H1 (cell line): ENCODE data around the gene BTBD9. TPM values are rescaled to one million over a fixed set of nuclear protein-coding genes. Genes with fewer than 3 reads are reported as not detected.

Experiments used
- CTCF ChIA-PET: fragments of 300-600 bp; sonication (Branson Sonifier 250); formaldehyde crosslinking; loops from one replicate; lab custom pipeline; 2021; ENCODE audit not compliant: partially characterized antibody; lab: Charles Lee
- POLR2A ChIA-PET: fragments of 300-600 bp; sonication (Branson Sonifier 250); formaldehyde crosslinking; loops from one replicate; lab custom pipeline; 2021; ENCODE audit warnings: inconsistent platforms; ENCODE audit not compliant: partially characterized antibody; lab: Charles Lee
- DNase-seq, 2 experiments: peaks; one replicate each; pipeline versions ENCODE4 v3.0.0 to v3.0.0-alpha.2; 2010 to 2022; ENCODE audit warnings: low spot score in 2 of 2, low read depth in 1 of 2, mixed read lengths in 1 of 2
- FAIRE-seq: peaks from 2 replicates; lab custom pipeline; 2011; peaks lifted over from hg19 to GRCh38; lab: Jason Lieb, UNC
- H2AFZ ChIP-seq: 2 replicates; pipeline ENCODE4 v1.8.1; 2012; ENCODE audit warnings: low read length, inconsistent platforms
- H2AK5ac ChIP-seq: 2 replicates; pipeline ENCODE4 v1.6.1; 2013; ENCODE audit warnings: low read depth, low read length
- H2BK120ac ChIP-seq: replicated peaks from 2 replicates; pipeline ENCODE3; 2013; ENCODE audit warnings: low read depth, low read length, inconsistent platforms
- H2BK12ac ChIP-seq: 2 replicates; pipeline ENCODE4 v1.6.1; 2013; ENCODE audit warnings: low read depth, low read length
- H2BK15ac ChIP-seq: 2 replicates; pipeline ENCODE4 v1.6.1; 2013; ENCODE audit warnings: low read length
- H2BK20ac ChIP-seq: 2 replicates; pipeline ENCODE4 v1.6.1; 2013; ENCODE audit warnings: low read length
- H2BK5ac ChIP-seq: 2 replicates; pipeline ENCODE4 v1.6.1; 2013; ENCODE audit warnings: low read depth, low read length
- H3K14ac ChIP-seq: 2 replicates; pipeline ENCODE4 v1.6.1; 2013; ENCODE audit warnings: inconsistent platforms; ENCODE audit not compliant: insufficient read length
- H3K18ac ChIP-seq: 2 replicates; pipeline ENCODE4 v1.6.1; 2013; ENCODE audit warnings: low read length; ENCODE audit errors: extremely low read depth
- H3K23ac ChIP-seq: 2 replicates; pipeline ENCODE4 v1.6.1; 2013; ENCODE audit warnings: inconsistent platforms; ENCODE audit not compliant: insufficient read length
- H3K23me2 ChIP-seq: 2 replicates; pipeline ENCODE4 v1.6.1; 2013; ENCODE audit warnings: low read depth, low read length
- H3K27ac ChIP-seq: 2 replicates; pipeline ENCODE4 v1.6.1; 2011; ENCODE audit warnings: low read depth, low read length, inconsistent platforms
- H3K27me3 ChIP-seq, 4 experiments: replicated peaks in 1 of 4; 1 replicate in 1 of 4; 2 replicates in 3 of 4; pipeline versions ENCODE4 v1.6.1 to v1.8.1; 2011 to 2013; ENCODE audit warnings: low read length in 3 of 4, mild to moderate bottlenecking in 3 of 4, inconsistent platforms in 2 of 4, mixed read lengths in 2 of 4, moderate library complexity in 1 of 4; ENCODE audit not compliant: control insufficient read depth in 3 of 4, insufficient read depth in 3 of 4; ENCODE audit errors: extremely low read depth in 1 of 4
- H3K36me3 ChIP-seq, 4 experiments: 2 replicates each; pipeline versions ENCODE4 v1.6.1 to v1.8.1; 2011 to 2013; ENCODE audit warnings: mild to moderate bottlenecking in 4 of 4, low read length in 3 of 4, moderate library complexity in 2 of 4, control low read depth in 1 of 4, inconsistent platforms in 1 of 4; ENCODE audit not compliant: insufficient read depth in 4 of 4, control insufficient read depth in 2 of 4
- H3K4ac ChIP-seq: replicated peaks from 2 replicates; pipeline ENCODE3; 2013; ENCODE audit warnings: low read length, low read depth, mixed read lengths, inconsistent platforms; ENCODE audit not compliant: insufficient read length
- H3K4me1 ChIP-seq, 4 experiments: replicated peaks in 1 of 4; 1 replicate in 1 of 4; 2 replicates in 3 of 4; pipeline versions ENCODE4 v1.6.1 to v1.8.1; 2011 to 2013; ENCODE audit warnings: low read length in 3 of 4, inconsistent platforms in 2 of 4, mixed read lengths in 1 of 4; ENCODE audit not compliant: insufficient read depth in 4 of 4, control insufficient read depth in 3 of 4
- H3K4me2 ChIP-seq, 2 experiments: 2 replicates each; pipeline versions ENCODE4 v1.6.1 to v1.8.1; 2011 to 2013; ENCODE audit warnings: low read depth in 2 of 2, low read length in 2 of 2, control low read depth in 1 of 2, inconsistent platforms in 1 of 2, mild to moderate bottlenecking in 1 of 2; ENCODE audit not compliant: insufficient read depth in 1 of 2
- H3K4me3 ChIP-seq, 4 experiments: fragments of 200-600, 300-600 bp in 1 of 4; sonication (generic), shearing (Covaris generic), sonication (Bioruptor Twin) in 1 of 4; 2 replicates each; pipeline versions ENCODE4 v1.5.1 to v1.8.1; 2011 to 2016; ENCODE audit warnings: low read length in 4 of 4, low read depth in 3 of 4, control low read depth in 2 of 4, inconsistent platforms in 2 of 4, mild to moderate bottlenecking in 2 of 4, mixed read lengths in 1 of 4, moderate library complexity in 1 of 4; ENCODE audit not compliant: insufficient read depth in 2 of 4; ENCODE audit errors: extremely low read depth in 1 of 4
- H3K56ac ChIP-seq: replicated peaks from 2 replicates; pipeline ENCODE3; 2013; ENCODE audit warnings: low read depth, mild to moderate bottlenecking, mixed read lengths, low read length, inconsistent platforms; ENCODE audit not compliant: insufficient read length
- H3K79me1 ChIP-seq: 2 replicates; pipeline ENCODE4 v1.6.1; 2013; ENCODE audit warnings: low read depth, low read length, control low read depth
- H3K79me2 ChIP-seq, 2 experiments: 2 replicates each; pipeline versions ENCODE4 v1.6.1 to v1.8.1; 2012 to 2013; ENCODE audit warnings: low read length in 2 of 2, mild to moderate bottlenecking in 2 of 2, inconsistent platforms in 1 of 2; ENCODE audit not compliant: insufficient read depth in 2 of 2, control insufficient read depth in 1 of 2
- H3K9ac ChIP-seq, 4 experiments: replicated peaks in 1 of 4; 1 replicate in 1 of 4; 2 replicates in 3 of 4; pipeline versions ENCODE4 v1.6.1 to v1.8.1; 2011 to 2013; ENCODE audit warnings: low read depth in 3 of 4, low read length in 3 of 4, control low read depth in 2 of 4, mild to moderate bottlenecking in 2 of 4, moderate library complexity in 2 of 4, inconsistent platforms in 1 of 4; ENCODE audit errors: extremely low read depth in 1 of 4
- H3K9me3 ChIP-seq, 2 experiments: 2 replicates each; pipeline versions ENCODE4 v1.6.1 to v1.8.1; 2012 to 2013; ENCODE audit warnings: mild to moderate bottlenecking in 2 of 2, moderate library complexity in 2 of 2, control low read depth in 1 of 2, inconsistent platforms in 1 of 2, low read depth in 1 of 2, low read length in 1 of 2, mixed read lengths in 1 of 2; ENCODE audit not compliant: insufficient read depth in 2 of 2
- H4K20me1 ChIP-seq, 2 experiments: replicated peaks in 1 of 2; 2 replicates each; pipeline versions ENCODE3 to v1.8.1; 2011 to 2013; ENCODE audit warnings: inconsistent platforms in 2 of 2, low read length in 2 of 2, mild to moderate bottlenecking in 1 of 2; ENCODE audit not compliant: insufficient read depth in 2 of 2, control insufficient read depth in 1 of 2
- H4K5ac ChIP-seq: 2 replicates; pipeline ENCODE4 v1.6.1; 2013; ENCODE audit warnings: low read length, low read depth, mixed read lengths, inconsistent platforms; ENCODE audit not compliant: insufficient read length
- H4K8ac ChIP-seq: 2 replicates; pipeline ENCODE4 v1.8.0; 2013; ENCODE audit warnings: mild to moderate bottlenecking, moderate library complexity, low read length, inconsistent platforms; ENCODE audit not compliant: insufficient read depth; ENCODE audit errors: extremely low read depth
- H4K91ac ChIP-seq: replicated peaks from 2 replicates; pipeline ENCODE3; 2013; ENCODE audit warnings: low read length, mixed read lengths, inconsistent platforms; ENCODE audit not compliant: insufficient read length
- CBX8 ChIP-seq: fragments of 300-800, 300-1000 bp; sonication (generic); IDR thresholded peaks from 2 replicates; pipeline ENCODE4 v1.7.1; 2016; ENCODE audit warnings: low read depth, low read length, borderline replicate concordance
- JUND ChIP-seq: IDR thresholded peaks from 2 replicates; pipeline ENCODE4 v1.6.1; 2011; ENCODE audit warnings: mild to moderate bottlenecking, improper control_type of control experiment, low read length
- WGBS, 2 experiments: shearing (Covaris generic) in 1 of 2; methylation state at CpG; one replicate each; pipeline versions ENCODE4 v1.1.6 to v1.1.7; 2013 to 2015; ENCODE audit warnings: low lambda C conversion rate in 2 of 2, mixed read lengths in 2 of 2, inconsistent platforms in 1 of 2, low coverage in 1 of 2, missing lambda C conversion rate in 1 of 2; ENCODE audit not compliant: insufficient replicate concordance in 2 of 2, insufficient coverage in 1 of 2, insufficient read length in 1 of 2; ENCODE audit errors: extremely low coverage in 1 of 2, missing lambda C conversion rate in 1 of 2; 5-methylcytosine and 5-hydroxymethylcytosine counted together
- polyA plus RNA-seq, 7 experiments: library from polyadenylated mRNA; depleted of rRNA in 3 of 7; stranded (reverse) in 5 of 7; unstranded in 2 of 7; fragments of >200 nt in 5 of 7; fragments of 200-250 nt in 2 of 7; gene quantifications; 1 replicate in 5 of 7; 2 replicates in 1 of 7; 4 replicates in 1 of 7; pipeline versions ENCODE4 v1.2.1 to v1.2.3, GENCODE V29; 2011 to 2013; ENCODE audit warnings: missing spikeins in 2 of 7, mixed read lengths in 2 of 7
- total RNA-seq: library from RNA; stranded (reverse); fragmentation: NEBNext Ultra II Directional; extraction: Animal tissue kit (Norgen Biotek cat#: 25700); gene quantifications from 2 replicates; pipeline ENCODE4 v1.2.1, GENCODE V29; 2021

Gene BTBD9
- total and polyA plus RNA-seq, 2 of the 8 experiments (the other 6 are each of a cell fraction or from before 2014, with no cell fraction given): 0.92 to 4.1 TPM

GRCh38 chr6:38646166-38646878 lies 6.6 kb upstream of the BTBD9 start:
- H2AK5ac ChIP-seq: no peak overlapping the region
- H3K9ac ChIP-seq: no peak overlapping the region
- H3K36me3 ChIP-seq: no peaks in the 10 kb centered on the region
- H4K20me1 ChIP-seq: no peaks in the 10 kb centered on the region
- TF ChIP-seq CBX8 (no peak), JUND (peak; percentile 64; the same call in 1 of the 2 replicates)
- no peak overlapping the region for H2BK20ac ChIP-seq
- DNase-seq (no peak), FAIRE-seq (no peak)
- no peak overlapping the region for H3K4me3 ChIP-seq
- no peak overlapping the region for H2BK15ac ChIP-seq
- no peak overlapping the region for H4K8ac ChIP-seq
- H3K23me2 ChIP-seq: no peaks in the 10 kb centered on the region
- no peak overlapping the region for H3K4me2 ChIP-seq
- H3K79me1 ChIP-seq: no peaks in the 10 kb centered on the region
- H2BK5ac ChIP-seq: no peak overlapping the region
- no peak overlapping the region for H2AFZ ChIP-seq
- H3K18ac ChIP-seq: no peak overlapping the region
- no peak overlapping the region for H3K27ac ChIP-seq
- ChIA-PET CTCF (no interaction called here), POLR2A (no interaction called here)
- no peak overlapping the region for H4K5ac ChIP-seq
- no peak overlapping the region for H2BK120ac ChIP-seq
- H3K56ac ChIP-seq: no peak overlapping the region
- no peaks in the 10 kb centered on the region for H3K9me3 ChIP-seq
- no peak overlapping the region for H3K14ac ChIP-seq
- no peaks in the 10 kb centered on the region for H3K27me3 ChIP-seq
- H2BK12ac ChIP-seq: no peak overlapping the region
- WGBS, 2 experiments: 80% methylated on average over 3 of the region's 3 CpGs; no CpG with 5 or more reads in 1 of the 2 experiments
- no peak overlapping the region for H3K23ac ChIP-seq
- H3K4me1 ChIP-seq: peaks cover 0 to 4% (median 2%) of the 10 kb centered on the region in 4 experiments; a peak in 2 of 7 replicates
- H3K79me2 ChIP-seq: no peaks in the 10 kb centered on the region
- no peak overlapping the region for H3K4ac ChIP-seq
- no peak overlapping the region for H4K91ac ChIP-seq
